Smooth muscle cell (in vitro differentiated cells): ENCODE measurements around the gene ZRANB3. TPM values are rescaled to one million over a fixed set of nuclear protein-coding genes. Genes with fewer than 3 reads are reported as not detected.

ENCODE experiments used
- DNase-seq: peaks from one replicate; lab custom pipeline; 2025; ENCODE audit not compliant: unreplicated experiment; lab: John Stamatoyannopoulos, UW
- H2AFZ ChIP-seq: fragments of 200-600 bp; sonication (generic); 2 replicates; pipeline ENCODE4 v1.6.0; 2016; ENCODE audit warnings: antibody characterized with exemption, low read depth, mild to moderate bottlenecking
- H3F3A ChIP-seq: fragments of 200-600 bp; sonication (generic); 2 replicates; pipeline ENCODE4 v1.6.0; 2017; ENCODE audit warnings: antibody characterized with exemption, low read depth
- H3K27ac ChIP-seq: fragments of 200-600 bp; sonication (generic); 2 replicates; pipeline ENCODE4 v1.5.1; 2016; ENCODE audit warnings: low read depth, mild to moderate bottlenecking
- H3K27me3 ChIP-seq: fragments of 200-600 bp; sonication (generic); 2 replicates; pipeline ENCODE4 v1.6.1; 2016; ENCODE audit warnings: low read depth, mild to moderate bottlenecking
- H3K36me3 ChIP-seq: fragments of 200-600 bp; sonication (generic); 2 replicates; pipeline ENCODE4 v1.5.1; 2016; ENCODE audit warnings: low read depth
- H3K4me1 ChIP-seq: fragments of 200-600 bp; sonication (generic); 2 replicates; pipeline ENCODE4 v1.5.1; 2016; ENCODE audit warnings: low read depth
- H3K4me2 ChIP-seq: fragments of 200-600 bp; sonication (generic); 2 replicates; pipeline ENCODE4 v1.6.0; 2016; ENCODE audit warnings: mild to moderate bottlenecking
- H3K4me3 ChIP-seq: fragments of 200-600 bp; sonication (generic); 2 replicates; pipeline ENCODE4 v1.5.1; 2016; ENCODE audit warnings: mild to moderate bottlenecking
- H3K79me2 ChIP-seq: fragments of 200-600 bp; sonication (generic); 2 replicates; pipeline ENCODE4 v1.6.0; 2016; ENCODE audit warnings: low read depth, mild to moderate bottlenecking
- H3K9ac ChIP-seq: fragments of 200-600 bp; sonication (generic); 2 replicates; pipeline ENCODE4 v1.6.0; 2016; ENCODE audit warnings: low read depth
- H3K9me3 ChIP-seq: fragments of 200-600 bp; sonication (generic); replicated peaks from 2 replicates; pipeline ENCODE4 v1.5.1; 2016; ENCODE audit warnings: low read depth
- H4K20me1 ChIP-seq: fragments of 200-600 bp; sonication (generic); 2 replicates; pipeline ENCODE4 v1.6.0; 2016; ENCODE audit warnings: low read depth
- CTCF ChIP-seq: fragments of 200-600 bp; sonication (generic); IDR thresholded peaks from 2 replicates; pipeline ENCODE4 v1.5.1; 2017; ENCODE audit warnings: borderline replicate concordance, mild to moderate bottlenecking, antibody characterized with exemption; ENCODE audit not compliant: insufficient read depth, poor library complexity, severe bottlenecking
- WGBS: methylation state at CpG from one replicate; pipeline ENCODE4 v1.1.7; 2016; ENCODE audit warnings: low lambda C conversion rate; 5-methylcytosine and 5-hydroxymethylcytosine counted together
- polyA plus RNA-seq: library from polyadenylated mRNA; unstranded; fragments of >200 nt; fragmentation: Nextera tagmentation; extraction: Ambion mirVana; gene quantifications from 2 replicates; pipeline ENCODE4 v1.2.1, GENCODE V29; 2016
- total RNA-seq: library from RNA; depleted of rRNA; stranded (reverse); fragments of >200 nt; gene quantifications from 2 replicates; pipeline ENCODE4 v1.2.3, GENCODE V29; 2014

The ZRANB3 gene
- total and polyA plus RNA-seq, 2 experiments from 2014 or later: 1.9 to 4.1 TPM

GRCh38 chr2:135162786-135163185, 368.2 kb downstream of the ZRANB3 start:
- Histone ChIP-seq H3K27me3 (no peaks in the 10 kb centered on the region), H3K4me3 (no peak overlapping the region), H3K79me2 (no peaks in the 10 kb centered on the region), H3K27ac (no peak overlapping the region), H3K4me1 (no peaks in the 10 kb centered on the region), H3K9ac (no peak overlapping the region), H2AFZ (no peak overlapping the region), H3K4me2 (no peak overlapping the region), H3K36me3 (no peaks in the 10 kb centered on the region), H3K9me3 (no peaks in the 10 kb centered on the region), H3F3A (no peaks in the 10 kb centered on the region), H4K20me1 (peaks cover 6% of the 10 kb centered on the region)
- 95% methylated on average over 4 of the region's 4 CpGs for WGBS
- no peak for DNase-seq
- TF ChIP-seq CTCF: no peak

- Histone ChIP-seq H4K20me1 (peaks cover 6% of the 10 kb centered on the region), H3F3A (no peaks in the 10 kb centered on the region), H3K9ac (no peak overlapping the region), H3K27ac (no peak overlapping the region), H3K4me2 (no peak overlapping the region), H3K36me3 (no peaks in the 10 kb centered on the region), H3K4me3 (no peak overlapping the region), H3K79me2 (no peaks in the 10 kb centered on the region), H3K27me3 (no peaks in the 10 kb centered on the region), H2AFZ (no peak overlapping the region), H3K4me1 (no peaks in the 10 kb centered on the region), H3K9me3 (no peaks in the 10 kb centered on the region)
- TF ChIP-seq CTCF: no peak
- no peak for DNase-seq
- 79% methylated on average over 5 of the region's 5 CpGs for WGBS
Measured at GRCh38 chr2:135162377-135162776, 368.6 kb downstream of the ZRANB3 start.

- peaks cover 7% of the 10 kb centered on the region for H3K36me3 ChIP-seq
- H3K4me3 ChIP-seq: no peak overlapping the region
- H3F3A ChIP-seq: no peaks in the 10 kb centered on the region
- H3K4me1 ChIP-seq: no peaks in the 10 kb centered on the region
- no peak overlapping the region for H3K4me2 ChIP-seq
- peaks cover 6% of the 10 kb centered on the region for H4K20me1 ChIP-seq
- H3K9me3 ChIP-seq: no peaks in the 10 kb centered on the region
- no peak overlapping the region for H2AFZ ChIP-seq
- DNase-seq: no peak
- H3K27me3 ChIP-seq: no peaks in the 10 kb centered on the region
- 100% methylated on average over 2 of the region's 2 CpGs for WGBS
- no peak overlapping the region for H3K9ac ChIP-seq
- H3K79me2 ChIP-seq: no peaks in the 10 kb centered on the region
- no peak overlapping the region for H3K27ac ChIP-seq
- no peak for TF ChIP-seq CTCF
Measured at GRCh38 chr2:135159191-135159590, 371.8 kb downstream of the ZRANB3 start.

GRCh38 chr2:135157856-135158255, 373.2 kb downstream of the ZRANB3 start:
- H3K4me2 ChIP-seq: no peak overlapping the region
- H3K4me1 ChIP-seq: no peaks in the 10 kb centered on the region
- 94% methylated on average over 3 of the region's 3 CpGs for WGBS
- no peaks in the 10 kb centered on the region for H4K20me1 ChIP-seq
- no peaks in the 10 kb centered on the region for H3K27me3 ChIP-seq
- peaks cover 15% of the 10 kb centered on the region for H3K36me3 ChIP-seq
- no peaks in the 10 kb centered on the region for H3F3A ChIP-seq
- no peak overlapping the region for H3K9ac ChIP-seq
- no peaks in the 10 kb centered on the region for H3K9me3 ChIP-seq
- no peak for DNase-seq
- no peak for TF ChIP-seq CTCF
- no peak overlapping the region for H3K27ac ChIP-seq
- H2AFZ ChIP-seq: no peak overlapping the region
- H3K79me2 ChIP-seq: no peaks in the 10 kb centered on the region
- no peak overlapping the region for H3K4me3 ChIP-seq
